Measurements from ENCODE around the gene SPCS3. TPM values are rescaled to one million over a fixed set of nuclear protein-coding genes. Genes with fewer than 3 reads are reported as not detected.
"Not testable (repeated sequence)": the region's sequence is repeated elsewhere in the genome, so short reads cannot be mapped to it uniquely, and the experiment has no call there.

Gene SPCS3
- total RNA-seq, 2 experiments from 2014 or later = 176 to 186 TPM

DNA sequence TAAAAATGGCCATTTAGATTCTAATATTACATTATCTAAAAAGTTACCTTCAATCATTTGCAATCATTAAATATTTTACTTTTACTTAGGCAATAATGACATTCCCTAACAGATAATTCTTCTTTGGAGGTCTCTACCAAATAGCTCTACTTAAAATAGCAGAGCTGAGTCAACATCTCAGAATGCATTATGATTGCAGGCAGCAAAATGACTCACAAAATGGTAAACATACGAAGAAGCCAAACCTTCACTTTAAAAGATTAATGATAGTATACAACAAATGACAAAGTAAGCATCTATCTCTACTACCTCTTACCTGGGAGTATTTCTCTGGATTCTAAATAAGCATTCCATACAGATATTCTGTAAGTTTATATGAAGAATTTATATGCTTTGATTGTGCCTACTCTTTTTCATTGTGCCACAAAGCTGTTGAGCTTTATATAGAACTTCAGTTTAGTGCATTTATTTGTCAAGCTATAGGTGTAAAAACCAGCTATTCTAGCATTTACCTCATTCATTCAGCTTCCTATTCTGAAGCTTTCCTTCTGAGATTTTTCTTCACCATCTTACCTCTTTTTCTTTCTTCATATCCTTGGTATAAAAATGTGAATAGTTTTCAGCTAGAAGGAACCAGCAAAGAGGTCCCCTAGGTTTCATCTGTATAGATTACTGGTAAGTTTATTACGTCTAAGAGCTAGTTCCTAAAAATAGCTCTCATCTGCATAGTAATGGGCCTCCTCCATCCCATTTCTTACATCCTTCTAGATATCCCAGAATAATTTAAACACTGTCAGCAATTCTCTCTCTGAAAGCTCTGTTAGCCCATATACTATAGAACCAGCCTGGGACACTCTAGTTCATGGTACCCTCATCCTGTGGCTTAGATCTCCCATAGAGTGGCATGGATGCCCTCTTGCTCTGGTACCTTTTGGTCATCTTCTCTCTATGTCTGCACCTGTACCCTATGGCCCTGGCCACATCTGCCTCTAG is 17.2 kb upstream of the SPCS3 start:
- ChIA-PET CTCF (no interaction called here), POLR2A (no interaction called here)

DNA sequence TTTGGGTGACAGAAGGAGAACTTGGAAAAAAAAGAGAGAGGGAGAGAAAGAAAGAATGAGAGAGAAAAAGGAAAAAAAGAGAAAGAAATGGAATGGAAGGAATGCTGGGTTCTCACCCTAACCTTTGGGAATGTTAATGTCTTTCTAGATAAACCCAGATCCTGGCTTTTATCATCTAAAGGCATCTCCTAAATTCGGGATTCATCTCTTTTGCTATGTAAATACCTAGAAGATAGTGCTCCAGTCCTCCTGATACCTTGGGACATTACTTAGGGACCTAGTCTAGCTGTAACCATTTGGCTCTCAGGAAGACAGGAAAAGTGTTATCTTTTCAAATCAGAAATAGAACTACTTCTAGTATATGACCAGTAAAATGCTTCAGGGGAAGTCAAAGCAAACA is 15.8 kb upstream of the SPCS3 start:
- ChIA-PET POLR2A (no interaction called here), CTCF (no interaction called here)

DNA sequence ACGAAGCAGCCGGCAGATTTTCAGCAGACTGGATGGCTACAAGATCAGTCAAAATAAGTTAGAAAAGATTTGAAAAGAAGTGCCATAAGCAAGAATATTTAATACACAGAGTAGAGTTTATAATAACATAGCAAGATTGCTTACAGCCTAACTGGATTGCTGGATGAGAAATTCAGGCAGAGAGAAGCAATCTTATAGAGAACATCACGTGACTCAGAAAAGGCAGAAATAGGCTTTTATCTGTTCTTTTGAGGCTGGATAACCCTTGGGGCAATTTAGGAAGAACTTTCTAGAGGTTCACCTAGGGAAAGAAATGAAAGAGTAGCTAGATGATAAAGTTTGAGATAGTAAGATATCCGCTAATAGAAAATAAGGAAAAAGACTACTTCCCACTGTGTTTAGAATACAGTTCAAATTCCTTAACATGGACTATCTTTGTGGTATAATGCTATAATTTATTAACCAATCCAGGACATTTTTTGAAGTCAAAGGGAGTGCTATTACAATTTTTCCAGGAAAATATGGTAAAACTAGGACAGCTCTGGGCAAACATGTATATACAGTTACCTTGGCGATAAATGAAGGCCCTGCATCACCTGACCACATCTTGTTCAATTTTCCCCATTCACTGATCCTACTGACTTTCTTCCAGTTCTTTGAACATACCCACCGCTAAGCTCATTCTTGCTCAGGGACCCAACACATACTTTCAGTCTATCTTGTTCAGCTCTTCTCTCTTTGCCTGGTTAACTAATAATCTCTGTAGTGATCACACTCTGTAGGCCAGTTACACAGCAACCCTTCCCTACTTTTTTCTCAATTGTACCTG is 12.7 kb upstream of the SPCS3 start:
- ChIA-PET POLR2A (no interaction called here), CTCF (no interaction called here)

DNA sequence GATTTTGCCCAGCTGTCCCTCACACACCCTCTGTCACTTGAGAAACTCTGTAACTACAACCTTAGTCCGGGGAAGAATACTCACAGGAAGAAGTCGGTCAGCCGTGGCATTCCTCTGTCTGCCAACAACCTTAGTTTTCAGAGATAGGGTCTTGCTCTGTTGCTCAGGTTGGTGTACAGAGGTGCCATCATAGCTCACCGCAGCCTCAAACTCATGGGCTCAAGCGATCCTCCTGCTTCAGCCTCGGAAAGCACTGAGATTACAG is 12.2 kb upstream of the SPCS3 start:
- POLR2A ChIA-PET = no interaction called here

DNA sequence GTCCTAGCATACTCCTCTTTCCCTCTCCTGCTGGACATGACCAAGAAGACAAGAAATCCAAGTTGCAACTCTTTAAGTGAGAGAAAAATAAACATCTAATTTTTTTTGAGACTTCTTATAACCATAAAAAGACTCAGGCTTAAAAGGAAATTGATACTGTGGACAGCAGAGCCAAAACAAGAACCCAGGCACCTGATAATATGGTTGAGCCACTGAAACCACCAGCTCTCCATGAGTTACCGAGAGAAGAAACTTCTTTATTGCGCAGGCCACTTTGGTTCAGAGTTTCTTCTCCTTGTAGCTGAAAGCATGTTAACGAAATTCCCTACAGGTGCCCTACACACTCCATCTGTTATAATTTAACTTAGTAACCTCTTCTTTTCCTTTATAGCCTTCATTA is 11.3 kb upstream of the SPCS3 start:
- POLR2A ChIA-PET = no interaction called here
- CTCF ChIA-PET = no interaction called here

More for the DNA sequence above, 12.2 kb upstream of the SPCS3 start:
- CTCF ChIA-PET = no interaction called here

DNA sequence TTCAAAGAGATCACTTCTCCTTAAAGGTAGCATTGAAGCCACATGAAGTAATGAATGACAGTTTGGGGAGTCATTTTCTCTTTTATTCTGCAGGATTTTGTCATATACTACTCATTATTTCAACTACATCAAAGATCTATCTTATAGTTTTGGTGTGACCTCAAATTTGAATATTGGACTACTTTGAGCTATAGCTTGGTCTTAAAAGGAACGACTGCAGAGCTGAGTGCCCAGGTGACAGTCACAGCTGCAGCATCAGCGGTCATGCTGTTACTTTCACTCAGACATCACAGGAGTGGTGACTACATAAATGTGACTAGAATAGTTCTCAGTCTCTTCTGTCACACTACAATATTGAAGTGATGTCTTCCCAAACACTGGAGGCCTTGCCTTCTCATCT is 10.7 kb upstream of the SPCS3 start:
- POLR2A ChIA-PET = no interaction called here
- CTCF ChIA-PET = no interaction called here

DNA sequence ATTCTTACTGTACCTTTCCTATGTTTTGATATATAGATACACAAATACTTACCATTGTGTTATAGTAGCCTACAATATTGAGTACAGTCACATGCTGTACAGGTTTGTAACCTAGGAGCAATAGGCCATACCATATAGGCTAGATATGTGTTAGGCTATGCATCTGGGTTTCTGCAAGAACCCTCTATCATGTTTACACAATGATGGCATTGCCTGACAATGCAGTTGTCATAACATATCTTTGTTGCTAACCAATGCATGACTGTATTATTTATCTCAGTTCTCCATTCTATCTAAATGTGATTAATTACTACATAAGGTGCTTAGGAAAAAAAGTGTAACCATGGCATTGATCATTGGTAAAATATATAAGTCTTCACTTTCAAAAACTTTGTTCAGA is 10.0 kb upstream of the SPCS3 start:
- CTCF ChIA-PET = no interaction called here
- POLR2A ChIA-PET = no interaction called here

DNA sequence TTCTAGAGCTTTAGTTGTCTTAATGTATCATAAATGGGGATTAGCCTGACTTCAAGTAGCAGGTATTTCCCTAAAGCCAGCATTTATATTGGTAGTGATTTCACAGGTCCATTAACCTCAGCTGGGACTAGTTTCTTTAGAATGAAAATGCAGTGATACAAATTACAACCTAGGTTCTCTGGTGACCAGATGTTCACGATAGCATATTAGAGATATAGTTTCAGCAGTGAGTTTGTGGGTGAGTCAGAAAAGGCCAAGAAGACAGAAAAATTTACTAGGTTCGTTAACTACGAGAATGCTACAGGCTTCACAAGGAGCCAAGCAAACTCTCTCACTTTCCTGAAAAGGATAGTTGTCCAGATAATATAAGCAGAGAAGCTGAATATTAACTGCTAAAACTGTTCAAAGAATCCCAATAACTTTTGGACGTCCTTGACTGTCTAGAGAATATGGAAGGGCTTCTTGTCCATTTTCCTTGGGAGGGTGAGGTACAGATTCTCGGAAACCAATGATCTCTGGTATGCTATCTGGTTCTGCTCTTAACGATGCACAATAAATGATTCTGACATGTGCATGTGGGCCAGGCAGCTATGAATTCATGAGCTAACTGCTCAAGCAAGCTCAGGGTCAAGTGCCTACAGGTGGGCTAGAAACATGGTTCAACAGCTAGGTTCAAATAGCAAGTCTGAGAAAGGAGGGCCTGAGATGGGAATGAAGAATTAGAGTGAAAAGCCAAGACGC is 6.0 kb upstream of the SPCS3 start:
- ChIA-PET CTCF (no interaction called here), POLR2A (interaction anchor here (0.6 kb wide), 1 partner anchor 41 kb away, joined by 6 read pairs; no protein-coding TSS in a partner anchor)

DNA sequence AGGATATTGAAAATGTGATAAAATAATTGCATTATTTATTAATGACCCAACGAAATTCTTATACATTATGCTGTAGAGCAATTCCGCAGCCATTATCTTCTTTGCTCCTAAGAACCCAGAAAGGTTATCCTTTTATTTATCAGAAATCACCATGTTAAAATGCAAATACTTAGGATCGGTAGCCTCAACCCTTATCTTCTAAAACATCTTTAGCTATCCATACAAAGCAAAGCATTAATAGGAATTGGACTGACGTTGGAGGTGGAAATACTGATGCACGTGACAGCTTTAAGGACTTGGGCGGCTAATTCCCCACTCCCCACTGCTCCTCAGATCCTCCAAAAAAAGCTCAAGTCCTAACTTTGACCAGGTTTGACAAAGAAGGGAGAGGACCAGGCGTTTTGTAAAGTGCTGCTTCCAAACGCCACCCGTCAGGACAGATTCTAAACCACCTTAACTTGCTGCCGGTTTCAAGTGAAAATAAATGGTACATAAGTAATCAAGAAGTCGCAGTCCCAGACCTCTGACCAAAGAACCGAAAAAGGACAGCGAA is 539 bp upstream of the SPCS3 start:
- POLR2A ChIA-PET = no interaction called here
- CTCF ChIA-PET = no interaction called here

DNA sequence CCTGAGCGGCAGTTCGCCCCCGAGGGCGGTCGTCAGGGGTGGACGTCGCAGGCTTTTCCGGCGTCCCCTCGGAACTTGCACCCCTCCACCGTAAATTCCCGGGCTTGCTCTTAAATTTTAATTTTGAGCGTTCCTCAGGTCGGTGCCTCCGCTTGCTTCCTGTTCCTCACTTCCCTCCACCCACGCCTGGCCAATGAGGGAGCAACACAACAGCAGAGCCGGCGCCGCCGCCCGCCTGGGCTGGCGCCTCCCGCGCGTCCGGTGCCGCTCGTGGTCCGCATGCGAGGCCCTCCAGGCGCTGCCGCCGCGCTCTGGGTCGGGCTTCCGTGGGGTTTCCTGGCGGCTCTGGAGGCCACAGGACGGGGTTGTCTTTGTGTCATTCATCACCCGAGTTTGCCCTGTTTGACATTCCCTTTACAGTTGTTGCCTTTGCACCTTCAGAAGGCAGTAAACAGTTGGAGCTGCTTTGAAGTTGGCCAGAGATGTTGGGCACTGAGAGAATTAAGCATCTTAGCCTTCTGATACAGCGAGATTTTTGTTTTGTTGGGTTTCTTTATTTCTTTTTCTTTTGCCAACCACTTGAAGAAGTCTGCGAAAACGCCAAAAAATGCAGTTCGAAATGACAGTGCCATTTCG is 692 bp downstream of the SPCS3 start:
- POLR2A ChIA-PET = no interaction called here
- CTCF ChIA-PET = no interaction called here

DNA sequence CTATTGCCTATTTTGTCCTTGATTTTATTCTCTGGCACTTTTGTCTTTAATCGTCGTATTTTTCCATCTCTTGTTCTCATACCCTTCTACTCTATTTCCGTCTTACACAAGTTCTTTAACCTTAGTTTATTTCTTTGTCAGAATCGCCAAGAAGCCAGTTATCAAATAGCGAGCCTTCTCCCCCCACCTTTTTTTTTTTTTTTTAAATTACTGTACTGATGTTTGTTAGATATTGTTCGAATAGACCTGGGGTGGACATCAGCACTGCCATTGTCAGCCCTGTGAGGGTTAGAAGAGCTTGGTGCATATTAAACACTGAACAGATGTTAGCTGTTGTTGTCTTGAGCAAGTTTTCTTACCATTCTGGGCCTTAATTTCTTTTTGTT is 1.2 kb downstream of the SPCS3 start:
- POLR2A ChIA-PET = interaction anchor here (0.7 kb wide), 1 partner anchor 170 kb away, joined by 8 read pairs; no protein-coding TSS in a partner anchor
- CTCF ChIA-PET = no interaction called here

DNA sequence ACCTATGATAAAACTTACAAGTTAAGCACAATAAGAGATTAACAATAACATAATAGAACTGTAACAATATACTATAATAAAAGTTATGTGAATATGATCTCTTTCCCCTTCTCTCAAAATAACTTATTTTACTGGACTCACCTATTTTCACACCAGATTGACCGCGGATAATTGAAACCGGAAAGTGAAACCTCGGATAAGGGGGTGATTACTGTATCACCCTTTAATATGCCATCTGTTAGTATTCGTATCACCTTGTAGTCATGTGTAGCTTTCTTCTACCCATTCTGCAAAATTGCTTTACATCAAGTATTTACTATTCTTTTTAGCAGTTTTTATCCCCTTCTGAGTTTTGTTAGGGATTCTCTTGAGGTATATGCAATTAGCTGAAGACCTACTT is 1.8 kb downstream of the SPCS3 start:
- POLR2A ChIA-PET = interaction anchor here (0.7 kb wide), 1 partner anchor 170 kb away, joined by 8 read pairs; no protein-coding TSS in a partner anchor
- CTCF ChIA-PET = no interaction called here

DNA sequence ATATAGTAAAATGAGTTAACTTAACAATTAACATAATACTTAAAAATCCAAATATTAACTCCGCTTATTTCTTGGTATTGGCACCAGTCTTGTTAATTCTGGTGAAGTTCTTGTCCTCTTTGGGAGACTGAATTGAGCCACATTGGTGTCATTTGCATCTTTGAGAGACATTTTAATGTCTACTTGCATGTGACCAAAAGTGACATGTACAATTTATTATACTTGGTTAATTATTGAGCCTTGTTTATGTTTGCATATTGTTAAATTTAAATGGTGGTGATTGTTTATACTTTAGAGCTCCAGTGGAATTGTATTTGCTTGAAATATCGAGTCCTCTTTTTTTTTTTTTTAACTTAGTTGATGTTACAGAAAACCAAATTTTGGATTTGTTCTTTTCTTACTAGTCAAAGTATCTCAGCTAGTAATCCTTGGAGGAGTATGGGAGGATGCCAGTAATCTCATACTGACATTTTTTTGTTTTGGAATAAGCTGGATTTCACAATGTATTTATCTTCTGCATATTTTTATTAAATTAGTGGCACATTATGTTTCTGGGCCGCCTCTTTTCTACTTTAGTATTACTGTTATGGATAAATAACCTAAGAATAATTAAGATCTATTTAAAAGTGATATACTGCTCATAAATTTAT is 3.9 kb downstream of the SPCS3 start:
- ChIA-PET CTCF (interaction anchor here (0.7 kb wide), 1 partner anchor 8 kb away, joined by 3 read pairs; no protein-coding TSS in a partner anchor), POLR2A (no interaction called here)

DNA sequence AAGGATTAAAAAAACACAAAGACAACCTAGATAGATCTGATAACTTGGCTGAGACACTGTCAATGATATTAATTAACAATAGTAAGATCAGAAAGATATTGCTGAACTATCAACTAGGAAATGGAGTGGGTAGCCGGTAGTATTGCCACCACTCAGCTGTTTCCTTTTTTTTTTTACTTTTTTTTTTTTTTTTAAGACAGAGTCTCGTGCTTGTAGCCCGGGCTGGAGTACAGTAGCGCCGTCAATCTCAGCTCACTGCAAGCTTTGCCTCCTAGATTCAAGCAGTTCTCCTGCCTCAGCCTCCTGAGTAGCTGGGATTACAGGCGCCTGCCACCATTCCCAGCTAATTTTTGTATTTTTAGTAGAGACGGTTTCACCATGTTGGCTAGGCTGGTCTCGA is 5.1 kb downstream of the SPCS3 start:
- POLR2A ChIA-PET = not testable (repeated sequence)

DNA sequence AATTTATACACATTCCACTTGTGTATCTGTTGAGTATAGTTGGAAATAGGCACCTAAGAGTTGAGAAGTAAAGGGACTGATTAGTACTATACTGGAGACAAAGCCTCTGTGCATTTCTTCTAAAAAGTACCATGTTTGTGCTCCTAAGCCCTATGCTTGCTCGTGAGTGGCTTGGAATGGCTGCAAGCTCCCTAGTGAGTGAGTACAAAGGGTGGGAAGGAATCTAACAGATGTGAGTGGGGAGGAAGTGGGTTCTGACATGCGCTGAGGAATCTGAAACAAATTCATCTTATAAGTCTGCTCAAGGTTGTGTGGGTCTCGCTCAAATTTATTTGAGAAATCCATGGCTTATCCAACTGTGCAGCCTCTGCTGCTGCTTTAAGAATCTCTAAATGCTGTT is 13.3 kb downstream of the SPCS3 start:
- ChIA-PET POLR2A (no interaction called here), CTCF (interaction anchor here (1.4 kb wide), 1 partner anchor 8 kb away, joined by 3 read pairs; no protein-coding TSS in a partner anchor)

More for the DNA sequence above, 5.1 kb downstream of the SPCS3 start:
- CTCF ChIA-PET = interaction anchor here (0.7 to 1.1 kb wide), 3 partner anchors 16 to 617 kb away, joined by 3 to 5 read pairs (median 3); no protein-coding TSS in a partner anchor

DNA sequence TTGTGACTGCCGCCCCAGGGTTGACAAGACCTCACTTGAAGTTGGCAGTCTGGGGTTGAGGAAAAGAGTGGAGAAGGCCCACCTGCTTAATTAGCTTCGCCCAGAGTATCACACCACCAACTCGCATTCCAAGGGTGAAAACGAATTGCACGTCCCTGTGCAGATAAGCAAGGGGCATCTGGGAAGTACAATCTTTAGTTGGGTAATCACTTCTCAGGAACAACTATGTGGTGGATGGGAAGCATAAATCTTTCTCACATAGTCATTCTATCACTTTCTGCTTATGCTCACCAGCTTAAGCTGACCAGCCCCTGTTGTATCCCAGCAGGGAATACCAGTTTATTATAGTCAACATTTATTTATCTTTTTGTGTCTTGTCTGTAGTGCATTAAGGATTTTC is 14.3 kb downstream of the SPCS3 start:
- ChIA-PET POLR2A (no interaction called here), CTCF (no interaction called here)

DNA sequence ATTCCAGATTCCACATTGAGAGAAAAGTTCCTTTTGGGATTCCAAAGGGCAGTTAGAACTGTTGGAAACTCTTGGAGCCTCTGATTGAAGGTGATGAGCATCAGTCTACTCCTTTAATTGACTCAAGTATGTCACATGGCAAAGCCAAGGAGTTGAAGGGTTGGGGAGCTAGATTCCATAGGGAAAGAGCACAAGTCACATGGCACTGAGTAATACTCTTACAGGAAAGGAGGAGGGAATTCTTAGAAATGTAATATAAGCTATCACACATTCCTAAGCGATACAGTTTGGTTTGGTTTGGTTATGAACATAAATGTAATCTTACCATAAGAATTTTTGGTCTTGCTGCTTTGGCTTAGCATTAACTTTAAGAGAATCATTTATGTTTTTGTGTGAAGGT is 15.7 kb downstream of the SPCS3 start:
- POLR2A ChIA-PET = no interaction called here
- CTCF ChIA-PET = no interaction called here

DNA sequence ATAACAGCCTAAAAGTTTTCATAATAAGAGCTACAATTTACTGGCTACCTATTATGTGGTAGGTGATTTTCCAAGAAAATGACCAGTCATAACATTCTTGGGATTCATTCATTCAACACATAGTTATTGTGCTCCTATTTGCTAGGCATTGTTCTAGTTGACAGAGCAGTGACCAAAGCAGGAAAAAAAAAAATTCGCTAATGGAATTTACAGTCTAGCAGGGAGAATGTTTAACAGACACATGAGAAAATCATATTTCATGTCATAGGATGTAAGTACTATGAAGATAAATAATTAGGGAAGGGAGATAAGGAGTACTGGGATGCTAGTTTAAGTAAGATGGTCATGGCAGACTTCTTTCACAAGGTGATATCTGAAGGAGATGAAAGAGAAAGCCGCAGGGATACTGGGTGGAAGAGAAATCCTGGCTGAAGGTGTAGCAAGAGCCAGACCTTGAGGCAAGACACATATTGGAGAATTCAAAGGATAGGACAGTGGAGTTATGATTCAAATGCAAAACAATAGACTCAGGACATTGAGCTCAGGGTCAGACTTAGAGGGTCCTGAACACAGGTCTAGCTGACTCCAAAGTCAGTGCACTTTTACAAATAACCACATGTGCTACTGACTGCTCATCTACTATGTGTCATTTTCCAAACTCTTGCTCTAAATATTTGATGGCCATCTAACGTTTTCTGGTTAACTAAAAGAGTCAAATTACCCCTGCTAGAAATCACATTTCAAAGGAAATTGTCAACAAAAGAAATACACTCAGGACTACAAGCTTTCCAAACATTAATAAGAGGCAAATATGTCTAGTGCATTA is 20.4 kb downstream of the SPCS3 start:
- POLR2A ChIA-PET = no interaction called here

More for the DNA sequence above, 20.4 kb downstream of the SPCS3 start:
- CTCF ChIA-PET = interaction anchor here (0.7 to 2.2 kb wide), 6 partner anchors 9 to 827 kb away, joined by 3 to 6 read pairs (median 4); no protein-coding TSS in a partner anchor
